Hindlimb muscle (tissue), 1 donor: Measurements from ENCODE around the gene KRT27. TPM values are rescaled to one million over a fixed set of nuclear protein-coding genes. Genes with fewer than 3 reads are reported as not detected.

ENCODE experiments used
- DNase-seq: peaks from one replicate; pipeline ENCODE4 v3.0.0-alpha.2; 2013
- polyA plus RNA-seq: library from polyadenylated mRNA; unstranded; fragments of 120-200 nt; gene quantifications from one replicate; pipeline ENCODE4 v1.2.1, GENCODE V29; 2013; ENCODE audit not compliant: insufficient read length

The KRT27 gene
- polyA plus RNA-seq, 1 donor: not detected

GRCh38 chr17:40809721-40810421, 27.5 kb upstream of the KRT27 start:
- DNase-seq: no peak

GRCh38 chr17:40806131-40806530, 23.8 kb upstream of the KRT27 start:
- no peak for DNase-seq

- DNase-seq: peak; percentile 55
These were observed 21.3 kb upstream of the KRT27 start for GRCh38 chr17:40803617-40804082.

- no peak for DNase-seq
These were observed 18.8 kb upstream of the KRT27 start for GRCh38 chr17:40801157-40801556.

- DNase-seq: no peak
These were observed 18.0 kb upstream of the KRT27 start for GRCh38 chr17:40800381-40800780.

GRCh38 chr17:40799859-40800258, 17.5 kb upstream of the KRT27 start, which contains the start of gene KRT28:
TSS of gene KRT28 (minus strand) at chr17:40799959. CDS start at chr17:40799893, 66 bp downstream.
- no peak for DNase-seq

- no peak for DNase-seq
These were observed 14.5 kb upstream of the KRT27 start for GRCh38 chr17:40796846-40797245.

GRCh38 chr17:40795019-40795667, 12.8 kb upstream of the KRT27 start:
- DNase-seq: no peak

- no peak for DNase-seq
These were observed 12.1 kb upstream of the KRT27 start for GRCh38 chr17:40794466-40794865.

GRCh38 chr17:40793832-40794231, 11.5 kb upstream of the KRT27 start:
- DNase-seq: no peak

GRCh38 chr17:40791787-40792436, 9.6 kb upstream of the KRT27 start:
- DNase-seq: peak; percentile 61

- peak; percentile 34 for DNase-seq
These were observed 8.8 kb upstream of the KRT27 start for GRCh38 chr17:40791111-40791510.

- no peak for DNase-seq
These were observed 3.0 kb downstream of the KRT27 start for GRCh38 chr17:40779181-40779909.

GRCh38 chr17:40778461-40778860, 3.9 kb downstream of the KRT27 start:
- DNase-seq: no peak

- no peak for DNase-seq
These were observed 4.4 kb downstream of the KRT27 start for GRCh38 chr17:40777971-40778370.

GRCh38 chr17:40777459-40777858, 4.9 kb downstream of the KRT27 start:
- no peak for DNase-seq

- DNase-seq: no peak
These were observed 6.4 kb downstream of the KRT27 start for GRCh38 chr17:40775945-40776344.

GRCh38 chr17:40772101-40772500, 10.2 kb downstream of the KRT27 start, which contains the start of gene KRT26:
TSS of gene KRT26 (minus strand) at chr17:40772201. CDS start at chr17:40772113, 88 bp downstream.
- DNase-seq: no peak

GRCh38 chr17:40765657-40766056, 16.7 kb downstream of the KRT27 start:
- no peak for DNase-seq

GRCh38 chr17:40763752-40764151, 18.6 kb downstream of the KRT27 start:
- no peak for DNase-seq

GRCh38 chr17:40760105-40761016, 22.0 kb downstream of the KRT27 start:
- DNase-seq: no peak

- DNase-seq: no peak
These were observed 27.1 kb downstream of the KRT27 start, which contains the start of gene KRT25 for GRCh38 chr17:40755231-40755630. TSS of gene KRT25 (minus strand) at chr17:40755331. CDS start at chr17:40755271, 60 bp downstream.
